GM12873 (cell line): ENCODE data around the gene CAPN10.

Experiments
- CTCF ChIP-seq: IDR thresholded peaks from 2 replicates; pipeline ENCODE4 v1.5.1; 2012; ENCODE audit warnings: low read depth, mild to moderate bottlenecking, moderate library complexity, low read length, control low read depth; ENCODE audit not compliant: insufficient read depth; ENCODE audit errors: missing control alignments

CAPN10 gene

GRCh38 chr2:240586198-240586918, at the start of gene CAPN10:
TSS of gene CAPN10 (plus strand) at chr2:240586734. CDS start at chr2:240586912, 178 bp downstream.
- TF ChIP-seq CTCF: no peak

GRCh38 chr2:240538031-240538780, 48.3 kb upstream of the CAPN10 start:
- TF ChIP-seq CTCF: no peak

GRCh38 chr2:240539906-240540305, 46.6 kb upstream of the CAPN10 start:
- no peak for TF ChIP-seq CTCF

GRCh38 chr2:240551288-240551687, 35.2 kb upstream of the CAPN10 start:
- no peak for TF ChIP-seq CTCF

- no peak for TF ChIP-seq CTCF
These were observed 34.7 kb upstream of the CAPN10 start for GRCh38 chr2:240551811-240552210.

GRCh38 chr2:240553956-240554480, 32.5 kb upstream of the CAPN10 start:
- no peak for TF ChIP-seq CTCF

GRCh38 chr2:240554767-240555493, 31.6 kb upstream of the CAPN10 start:
- no peak for TF ChIP-seq CTCF
